SK-N-MC (cell line): Measurements from ENCODE around the gene INPP5A.

Source experiments
- EZH2 ChIP-seq: fragments of 200-600 bp; sonication (generic); IDR thresholded peaks from one replicate; pipeline ENCODE4 v1.6.1; 2017; ENCODE audit warnings: antibody characterized with exemption
- FOXP2 ChIP-seq: optimal IDR thresholded peaks from 2 replicates; pipeline ENCODE3; 2011; ENCODE audit warnings: mild to moderate bottlenecking, moderate library complexity; ENCODE audit not compliant: insufficient read depth; ENCODE audit errors: extremely low read length, control extremely low read depth
- POLR2AphosphoS5 ChIP-seq: IDR thresholded peaks from 2 replicates; pipeline ENCODE4 v1.6.1; 2012; ENCODE audit warnings: mild to moderate bottlenecking, low read depth, low read length, borderline replicate concordance

DNA sequence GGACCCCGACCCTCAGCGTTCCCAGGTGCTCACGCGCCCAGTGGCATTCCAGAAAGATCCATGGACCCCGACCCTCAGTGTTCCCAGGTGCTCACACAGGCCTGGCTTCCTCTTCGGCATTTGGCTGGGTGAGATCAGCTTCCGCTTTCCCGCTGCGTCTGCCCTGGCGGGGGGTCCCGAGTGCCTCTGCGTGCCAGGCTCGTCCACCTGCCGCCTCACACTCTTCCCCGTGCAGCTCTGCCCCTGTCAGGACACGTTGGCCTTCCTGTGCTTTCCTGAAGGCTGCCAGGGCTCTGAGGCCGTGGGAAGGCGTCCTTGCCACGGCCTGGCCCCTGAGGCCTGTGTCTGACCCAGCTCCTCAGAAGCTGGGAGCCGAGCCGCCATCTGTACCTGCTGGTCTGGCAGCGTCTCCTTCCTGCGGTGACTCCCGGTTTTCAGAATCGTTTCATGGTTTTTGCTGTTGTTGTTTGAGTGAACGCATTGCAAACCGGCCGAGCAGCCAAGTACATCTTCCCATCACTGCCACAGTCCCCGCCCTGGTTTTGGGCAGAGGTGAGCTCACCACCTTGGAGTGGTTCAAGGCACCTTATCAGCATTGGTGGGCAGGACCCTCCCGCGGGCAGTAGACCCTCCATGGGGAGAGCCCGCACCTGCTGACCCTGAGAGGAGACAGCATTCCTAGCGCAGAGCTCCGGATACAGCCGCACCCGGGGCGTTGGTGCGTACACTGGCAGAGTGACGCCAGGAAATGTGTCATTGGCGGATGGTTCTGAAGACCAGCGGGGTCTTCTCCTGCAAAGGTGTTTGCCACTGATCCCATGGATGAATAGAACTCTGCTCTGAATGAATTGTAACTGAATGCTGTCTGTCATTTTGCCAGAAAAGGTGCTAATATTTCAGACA is 231.0 kb downstream of the INPP5A start:
- no peak for TF ChIP-seq POLR2AphosphoS5
- no peak for TF ChIP-seq EZH2
- no peak for TF ChIP-seq FOXP2
